ENCODE measurements around the gene ZNF383.
"Not testable (repeated sequence)": the region's sequence is repeated elsewhere in the genome, so short reads cannot be mapped to it uniquely, and the experiment has no call there.

Gene ZNF383

GRCh38 chr19:37220383-37220782, 2.4 kb downstream of the ZNF383 start:
- TF ChIP-seq CTCF (conservative IDR thresholded peaks at IDR 0.05) (no peak), ZFX (IDR thresholded peaks at IDR 0.05) (no peak)
- no peak overlapping the region for H3K27ac ChIP-seq

GRCh38 chr19:37221136-37221535, 3.1 kb downstream of the ZNF383 start:
- H3K27ac ChIP-seq, result no peak overlapping the region
- TF ChIP-seq ZFX (IDR thresholded peaks at IDR 0.05) (no peak), CTCF (conservative IDR thresholded peaks at IDR 0.05) (no peak)

- no peak for TF ChIP-seq ZFX (IDR thresholded peaks at IDR 0.05)
- H3K27ac ChIP-seq, result no peak overlapping the region
These were observed 8.2 kb downstream of the ZNF383 start for GRCh38 chr19:37226248-37226647.

GRCh38 chr19:37227996-37228395, 10.0 kb downstream of the ZNF383 start:
- TF ChIP-seq ZFX (IDR thresholded peaks at IDR 0.05) (no peak), CTCF (conservative IDR thresholded peaks at IDR 0.05) (peak; percentile 83)
- H3K27ac ChIP-seq, result no peak overlapping the region

GRCh38 chr19:37243206-37243632, 25.2 kb downstream of the ZNF383 start:
- no peak overlapping the region for H3K27ac ChIP-seq
- no peak for TF ChIP-seq ZFX (IDR thresholded peaks at IDR 0.05)
- TF ChIP-seq CTCF (conservative IDR thresholded peaks at IDR 0.05), result no peak

GRCh38 chr19:37251308-37252229, 33.6 kb downstream of the ZNF383 start:
- TF ChIP-seq ZFX (IDR thresholded peaks at IDR 0.05), result no peak; the same call in 1 of the 2 replicates
- no peak for TF ChIP-seq CTCF (conservative IDR thresholded peaks at IDR 0.05)
- peak overlapping the region; percentile 63 for H3K27ac ChIP-seq

GRCh38 chr19:37263028-37263427, 45.0 kb downstream of the ZNF383 start:
- not testable (repeated sequence) for H3K27ac ChIP-seq

- not testable (repeated sequence) for H3K27ac ChIP-seq
These were observed 49.0 kb downstream of the ZNF383 start for GRCh38 chr19:37267005-37267404.

GRCh38 chr19:37267755-37268154, 49.7 kb downstream of the ZNF383 start:
- H3K27ac ChIP-seq, result not testable (repeated sequence)

- H3K27ac ChIP-seq, result not testable (repeated sequence)
These were observed 62.6 kb downstream of the ZNF383 start for GRCh38 chr19:37280656-37281055.

GRCh38 chr19:37284020-37284419, 66.0 kb downstream of the ZNF383 start:
- H3K27ac ChIP-seq, result not testable (repeated sequence)

- not testable (repeated sequence) for H3K27ac ChIP-seq
These were observed 71.2 kb downstream of the ZNF383 start for GRCh38 chr19:37289229-37289628.

- H3K27ac ChIP-seq, result not testable (repeated sequence)
These were observed 75.3 kb downstream of the ZNF383 start for GRCh38 chr19:37292998-37293939.

GRCh38 chr19:37294246-37294645, 76.2 kb downstream of the ZNF383 start:
- not testable (repeated sequence) for H3K27ac ChIP-seq
